Measurements from ENCODE around the gene GTF3C1. TPM values are rescaled to one million over a fixed set of nuclear protein-coding genes. Genes with fewer than 3 reads are reported as not detected.
"Not testable (repeated sequence)": the region's sequence is repeated elsewhere in the genome, so short reads cannot be mapped to it uniquely, and the experiment has no call there.

Gene GTF3C1
- polyA plus RNA-seq, 1 donor from 2014 or later, result 54.0 TPM

DNA sequence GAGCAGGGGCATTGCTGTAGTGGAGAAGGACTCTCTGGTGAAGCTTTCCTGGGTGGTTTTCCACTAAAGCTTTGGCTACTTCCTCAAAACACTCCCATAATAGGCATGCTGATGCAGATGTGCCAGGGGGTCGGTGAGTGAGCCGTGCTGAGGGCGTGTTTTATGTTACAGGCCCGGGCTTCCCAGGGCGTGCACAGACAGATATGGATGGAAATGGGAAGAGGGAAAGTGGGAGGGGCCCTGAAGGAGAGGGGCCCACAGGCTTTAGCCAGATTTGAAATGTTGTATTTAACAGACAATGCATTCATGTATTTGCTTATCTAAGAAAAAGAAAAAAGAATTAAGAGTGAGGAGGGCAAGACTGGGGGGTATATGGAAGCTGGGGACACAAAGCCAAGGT is 91.5 kb downstream of the GTF3C1 start:
- Histone ChIP-seq H3K79me2 (replicated peaks; ENCODE audit: insufficient read depth, low read length) (no peaks in the 10 kb centered on the region), H3K27ac (ENCODE audit: low read length) (no peak overlapping the region), H3F3A (ENCODE audit: insufficient read depth, low read length, poor library complexity, severe bottlenecking) (no peaks in the 10 kb centered on the region), H3K4me3 (ENCODE audit: low read length) (no peak overlapping the region), H3K36me3 (ENCODE audit: insufficient read depth, low read length) (no peaks in the 10 kb centered on the region), H3K4me2 (ENCODE audit: low read length) (no peak overlapping the region), H3K9me2 (ENCODE audit: insufficient read depth, low read length) (no peaks in the 10 kb centered on the region), H2AFZ (ENCODE audit: low read depth, low read length) (no peak overlapping the region), H3K9ac (ENCODE audit: low read length) (no peak overlapping the region), H4K20me1 (ENCODE audit: insufficient read depth) (no peaks in the 10 kb centered on the region), H3K27me3 (ENCODE audit: insufficient read depth, low read depth, low read length) (no peaks in the 10 kb centered on the region), H3K9me3 (ENCODE audit: low read length) (no peaks in the 10 kb centered on the region)
- TF ChIP-seq, protein P1, sequence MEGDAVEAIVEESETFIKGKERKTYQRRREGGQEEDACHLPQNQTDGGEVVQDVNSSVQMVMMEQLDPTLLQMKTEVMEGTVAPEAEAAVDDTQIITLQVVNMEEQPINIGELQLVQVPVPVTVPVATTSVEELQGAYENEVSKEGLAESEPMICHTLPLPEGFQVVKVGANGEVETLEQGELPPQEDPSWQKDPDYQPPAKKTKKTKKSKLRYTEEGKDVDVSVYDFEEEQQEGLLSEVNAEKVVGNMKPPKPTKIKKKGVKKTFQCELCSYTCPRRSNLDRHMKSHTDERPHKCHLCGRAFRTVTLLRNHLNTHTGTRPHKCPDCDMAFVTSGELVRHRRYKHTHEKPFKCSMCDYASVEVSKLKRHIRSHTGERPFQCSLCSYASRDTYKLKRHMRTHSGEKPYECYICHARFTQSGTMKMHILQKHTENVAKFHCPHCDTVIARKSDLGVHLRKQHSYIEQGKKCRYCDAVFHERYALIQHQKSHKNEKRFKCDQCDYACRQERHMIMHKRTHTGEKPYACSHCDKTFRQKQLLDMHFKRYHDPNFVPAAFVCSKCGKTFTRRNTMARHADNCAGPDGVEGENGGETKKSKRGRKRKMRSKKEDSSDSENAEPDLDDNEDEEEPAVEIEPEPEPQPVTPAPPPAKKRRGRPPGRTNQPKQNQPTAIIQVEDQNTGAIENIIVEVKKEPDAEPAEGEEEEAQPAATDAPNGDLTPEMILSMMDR (IDR thresholded peaks at IDR 0.05; ENCODE audit: poor library complexity, severe bottlenecking), result no peak

DNA sequence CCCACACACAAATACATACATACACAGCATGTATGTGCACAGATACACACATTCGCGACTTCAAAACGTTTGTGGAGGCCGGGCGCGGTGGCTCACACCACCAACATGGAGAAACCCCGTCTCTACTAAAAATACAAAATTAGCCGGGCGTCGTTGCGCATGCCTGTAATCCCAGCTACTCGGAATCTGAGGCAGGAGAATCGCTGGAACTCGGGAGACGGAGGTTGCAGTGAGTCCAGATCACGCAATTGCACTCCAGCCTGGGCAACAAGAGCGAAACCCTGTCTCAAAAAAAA is 92.2 kb downstream of the GTF3C1 start:
- not testable (repeated sequence) for H3K79me2 ChIP-seq (replicated peaks; ENCODE audit: insufficient read depth, low read length); H3K27me3 ChIP-seq (ENCODE audit: insufficient read depth, low read depth, low read length); H3K36me3 ChIP-seq (ENCODE audit: insufficient read depth, low read length); H3K9me2 ChIP-seq (ENCODE audit: insufficient read depth, low read length); H3K9me3 ChIP-seq (ENCODE audit: low read length); H3F3A ChIP-seq (ENCODE audit: insufficient read depth, low read length, poor library complexity, severe bottlenecking); H2AFZ ChIP-seq (ENCODE audit: low read depth, low read length); H3K4me2 ChIP-seq (ENCODE audit: low read length); H3K9ac ChIP-seq (ENCODE audit: low read length); H3K4me3 ChIP-seq (ENCODE audit: low read length); H4K20me1 ChIP-seq (ENCODE audit: insufficient read depth); H3K27ac ChIP-seq (ENCODE audit: low read length)

DNA sequence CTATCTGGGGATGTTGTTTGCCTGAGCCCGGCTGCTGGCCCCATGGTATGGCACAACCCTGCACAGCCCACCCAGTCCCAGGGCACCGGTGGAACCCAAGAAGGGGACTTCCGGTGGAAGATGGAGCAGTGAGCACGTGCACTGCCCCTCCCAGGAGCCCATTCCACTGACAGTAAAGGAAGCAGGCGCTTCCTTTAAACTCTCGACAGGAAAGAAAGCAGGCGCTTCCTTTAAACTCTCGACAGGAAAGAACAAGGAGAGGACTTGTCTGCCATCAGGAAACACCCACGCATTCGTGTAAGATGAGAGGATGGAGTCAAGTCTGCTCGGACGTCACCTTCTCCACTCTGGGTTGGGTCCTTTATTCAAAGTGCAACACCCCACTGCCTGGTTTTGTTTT is 94.0 kb downstream of the GTF3C1 start:
- H3K27ac ChIP-seq (ENCODE audit: low read length), result no peak overlapping the region
- no peak overlapping the region for H2AFZ ChIP-seq (ENCODE audit: low read depth, low read length)
- no peaks in the 10 kb centered on the region for H3K9me3 ChIP-seq (ENCODE audit: low read length)
- no peaks in the 10 kb centered on the region for H3K36me3 ChIP-seq (ENCODE audit: insufficient read depth, low read length)
- H3K4me2 ChIP-seq (ENCODE audit: low read length), result no peak overlapping the region
- no peak overlapping the region for H3K4me3 ChIP-seq (ENCODE audit: low read length)
- H4K20me1 ChIP-seq (ENCODE audit: insufficient read depth), result no peaks in the 10 kb centered on the region
- no peaks in the 10 kb centered on the region for H3K79me2 ChIP-seq (replicated peaks; ENCODE audit: insufficient read depth, low read length)
- no peaks in the 10 kb centered on the region for H3K9me2 ChIP-seq (ENCODE audit: insufficient read depth, low read length)
- H3F3A ChIP-seq (ENCODE audit: insufficient read depth, low read length, poor library complexity, severe bottlenecking), result no peaks in the 10 kb centered on the region
- no peaks in the 10 kb centered on the region for H3K27me3 ChIP-seq (ENCODE audit: insufficient read depth, low read depth, low read length)
- no peak overlapping the region for H3K9ac ChIP-seq (ENCODE audit: low read length)
- TF ChIP-seq TAF1 (IDR thresholded peaks at IDR 0.05; ENCODE audit: low read depth) (no peak), EZH2 (IDR thresholded peaks at IDR 0.05; ENCODE audit: borderline replicate concordance, insufficient read depth, low read length, poor library complexity, severe bottlenecking) (no peak)

DNA sequence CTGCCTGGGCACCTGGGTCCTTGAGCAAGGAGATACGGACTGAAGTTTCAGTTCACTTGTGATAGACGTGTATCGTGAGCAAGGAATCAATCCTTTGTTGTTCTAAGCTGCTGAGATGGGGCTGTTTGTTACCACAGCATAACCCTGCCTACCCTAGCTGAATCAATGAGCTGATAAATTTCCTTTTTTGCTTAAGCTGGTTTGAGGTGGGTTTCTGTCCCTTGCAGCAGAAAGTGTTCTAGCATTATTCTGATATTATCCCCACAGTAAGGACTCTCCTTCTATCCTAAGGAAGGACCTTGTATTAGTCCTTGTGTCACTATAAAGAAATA is 96.3 kb downstream of the GTF3C1 start:
- Histone ChIP-seq H4K20me1 (ENCODE audit: insufficient read depth) (no peaks in the 10 kb centered on the region), H3K9ac (ENCODE audit: low read length) (no peak overlapping the region), H3K27ac (ENCODE audit: low read length) (no peak overlapping the region), H2AFZ (ENCODE audit: low read depth, low read length) (no peak overlapping the region), H3K4me3 (ENCODE audit: low read length) (no peak overlapping the region), H3K9me2 (ENCODE audit: insufficient read depth, low read length) (no peaks in the 10 kb centered on the region), H3K79me2 (replicated peaks; ENCODE audit: insufficient read depth, low read length) (no peaks in the 10 kb centered on the region), H3K4me2 (ENCODE audit: low read length) (no peak overlapping the region), H3K9me3 (ENCODE audit: low read length) (no peaks in the 10 kb centered on the region), H3K36me3 (ENCODE audit: insufficient read depth, low read length) (no peaks in the 10 kb centered on the region), H3F3A (ENCODE audit: insufficient read depth, low read length, poor library complexity, severe bottlenecking) (no peaks in the 10 kb centered on the region), H3K27me3 (ENCODE audit: insufficient read depth, low read depth, low read length) (no peaks in the 10 kb centered on the region)
- TF ChIP-seq, protein P2, sequence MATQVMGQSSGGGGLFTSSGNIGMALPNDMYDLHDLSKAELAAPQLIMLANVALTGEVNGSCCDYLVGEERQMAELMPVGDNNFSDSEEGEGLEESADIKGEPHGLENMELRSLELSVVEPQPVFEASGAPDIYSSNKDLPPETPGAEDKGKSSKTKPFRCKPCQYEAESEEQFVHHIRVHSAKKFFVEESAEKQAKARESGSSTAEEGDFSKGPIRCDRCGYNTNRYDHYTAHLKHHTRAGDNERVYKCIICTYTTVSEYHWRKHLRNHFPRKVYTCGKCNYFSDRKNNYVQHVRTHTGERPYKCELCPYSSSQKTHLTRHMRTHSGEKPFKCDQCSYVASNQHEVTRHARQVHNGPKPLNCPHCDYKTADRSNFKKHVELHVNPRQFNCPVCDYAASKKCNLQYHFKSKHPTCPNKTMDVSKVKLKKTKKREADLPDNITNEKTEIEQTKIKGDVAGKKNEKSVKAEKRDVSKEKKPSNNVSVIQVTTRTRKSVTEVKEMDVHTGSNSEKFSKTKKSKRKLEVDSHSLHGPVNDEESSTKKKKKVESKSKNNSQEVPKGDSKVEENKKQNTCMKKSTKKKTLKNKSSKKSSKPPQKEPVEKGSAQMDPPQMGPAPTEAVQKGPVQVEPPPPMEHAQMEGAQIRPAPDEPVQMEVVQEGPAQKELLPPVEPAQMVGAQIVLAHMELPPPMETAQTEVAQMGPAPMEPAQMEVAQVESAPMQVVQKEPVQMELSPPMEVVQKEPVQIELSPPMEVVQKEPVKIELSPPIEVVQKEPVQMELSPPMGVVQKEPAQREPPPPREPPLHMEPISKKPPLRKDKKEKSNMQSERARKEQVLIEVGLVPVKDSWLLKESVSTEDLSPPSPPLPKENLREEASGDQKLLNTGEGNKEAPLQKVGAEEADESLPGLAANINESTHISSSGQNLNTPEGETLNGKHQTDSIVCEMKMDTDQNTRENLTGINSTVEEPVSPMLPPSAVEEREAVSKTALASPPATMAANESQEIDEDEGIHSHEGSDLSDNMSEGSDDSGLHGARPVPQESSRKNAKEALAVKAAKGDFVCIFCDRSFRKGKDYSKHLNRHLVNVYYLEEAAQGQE (IDR thresholded peaks at IDR 0.05; ENCODE audit: borderline replicate concordance), result no peak
- TF ChIP-seq RAD21 (conservative IDR thresholded peaks at IDR 0.05) (no peak), EZH2 (IDR thresholded peaks at IDR 0.05; ENCODE audit: borderline replicate concordance, insufficient read depth, low read length, poor library complexity, severe bottlenecking) (no peak), POLR2AphosphoS5 (IDR thresholded peaks at IDR 0.05) (no peak), EP300 (conservative IDR thresholded peaks at IDR 0.05; ENCODE audit: poor library complexity, severe bottlenecking) (no peak), SMC3 (conservative IDR thresholded peaks at IDR 0.05; ENCODE audit: poor library complexity) (no peak), TAF1 (IDR thresholded peaks at IDR 0.05; ENCODE audit: low read depth) (no peak)
- TF ChIP-seq, protein P1 (IDR thresholded peaks at IDR 0.05; ENCODE audit: poor library complexity, severe bottlenecking), result no peak
